ENCODE measurements around the gene WDR74.

DNA sequence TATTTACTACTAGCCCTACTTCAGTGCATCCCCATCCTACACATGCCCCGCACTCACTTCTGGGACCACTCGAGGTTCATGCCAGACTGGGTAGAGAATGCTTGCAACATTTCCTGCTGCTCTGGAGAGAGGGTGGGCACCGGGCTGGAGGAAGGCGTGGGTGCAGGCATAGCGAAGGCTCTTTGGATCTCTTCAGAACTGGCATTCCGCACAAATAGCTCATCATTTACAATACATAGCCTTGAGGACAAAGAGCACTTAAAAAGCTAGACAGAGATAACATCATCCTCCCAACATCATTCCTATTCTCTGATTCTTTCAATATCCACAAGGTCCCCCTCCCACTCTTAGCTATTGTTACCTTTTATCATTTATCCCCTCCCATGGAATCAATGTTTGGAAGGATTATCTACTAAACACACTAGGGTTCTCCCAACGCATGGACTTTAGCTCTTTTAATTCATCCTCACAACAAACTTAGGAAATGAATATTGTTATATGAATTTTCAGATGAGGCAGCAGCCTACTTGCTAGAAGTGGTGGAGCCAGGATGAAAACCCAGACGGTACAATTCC is 45.1 kb downstream of the WDR74 start:
- TF ChIP-seq POLR2AphosphoS5 (IDR thresholded peaks at IDR 0.05) = no peak
- TF ChIP-seq, protein P1, sequence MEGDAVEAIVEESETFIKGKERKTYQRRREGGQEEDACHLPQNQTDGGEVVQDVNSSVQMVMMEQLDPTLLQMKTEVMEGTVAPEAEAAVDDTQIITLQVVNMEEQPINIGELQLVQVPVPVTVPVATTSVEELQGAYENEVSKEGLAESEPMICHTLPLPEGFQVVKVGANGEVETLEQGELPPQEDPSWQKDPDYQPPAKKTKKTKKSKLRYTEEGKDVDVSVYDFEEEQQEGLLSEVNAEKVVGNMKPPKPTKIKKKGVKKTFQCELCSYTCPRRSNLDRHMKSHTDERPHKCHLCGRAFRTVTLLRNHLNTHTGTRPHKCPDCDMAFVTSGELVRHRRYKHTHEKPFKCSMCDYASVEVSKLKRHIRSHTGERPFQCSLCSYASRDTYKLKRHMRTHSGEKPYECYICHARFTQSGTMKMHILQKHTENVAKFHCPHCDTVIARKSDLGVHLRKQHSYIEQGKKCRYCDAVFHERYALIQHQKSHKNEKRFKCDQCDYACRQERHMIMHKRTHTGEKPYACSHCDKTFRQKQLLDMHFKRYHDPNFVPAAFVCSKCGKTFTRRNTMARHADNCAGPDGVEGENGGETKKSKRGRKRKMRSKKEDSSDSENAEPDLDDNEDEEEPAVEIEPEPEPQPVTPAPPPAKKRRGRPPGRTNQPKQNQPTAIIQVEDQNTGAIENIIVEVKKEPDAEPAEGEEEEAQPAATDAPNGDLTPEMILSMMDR (IDR thresholded peaks at IDR 0.05) = no peak
- no peak for TF ChIP-seq POLR2A (IDR thresholded peaks at IDR 0.05)
- no peak for TF ChIP-seq EP300 (IDR thresholded peaks at IDR 0.05)

Data from stomach (tissue), 4 donors.